Heart right ventricle (tissue), 16 donors: Measurements from ENCODE around the gene DLG5. TPM values are rescaled to one million over a fixed set of nuclear protein-coding genes. Genes with fewer than 3 reads are reported as not detected.

ENCODE experiments used
- ATAC-seq, 8 donors: fragments of 200-7000 bp; cut with Tn5 transposase; one replicate each; pipeline ENCODE4 v1.9.1; 2020; ENCODE audit warnings: mild to moderate bottlenecking in 8 of 8, moderate library complexity in 8 of 8, moderate number of reproducible peaks in 1 of 8
- DNase-seq, 2 donors: peaks; one replicate each; pipeline ENCODE4 v3.0.0-alpha.2; 2020
- H3K27ac ChIP-seq, 10 donors: fragments of 200-600 bp; sonication (generic) in 2 of 10; one replicate each; pipeline versions ENCODE4 v1.5.0 to v1.8.0; 2020 to 2022; ENCODE audit warnings: mild to moderate bottlenecking in 3 of 10
- H3K27me3 ChIP-seq, 7 donors: fragments of 200-600 bp; one replicate each; pipeline ENCODE4 v1.8.0; 2021 to 2022; ENCODE audit warnings: mild to moderate bottlenecking in 2 of 7
- H3K36me3 ChIP-seq, 9 donors: fragments of 200-600 bp; sonication (generic) in 1 of 9; one replicate each; pipeline versions ENCODE4 v1.5.0 to v1.8.0; 2020 to 2022; ENCODE audit warnings: mild to moderate bottlenecking in 2 of 9
- H3K4me1 ChIP-seq, 9 donors: fragments of 200-600 bp; sonication (generic) in 1 of 9; one replicate each; pipeline versions ENCODE4 v1.5.0 to v1.8.0; 2020 to 2022; ENCODE audit warnings: mild to moderate bottlenecking in 4 of 9
- H3K4me3 ChIP-seq, 10 donors: fragments of 200-600 bp; sonication (generic) in 2 of 10; one replicate each; pipeline versions ENCODE4 v1.5.0 to v1.8.0; 2020 to 2022; ENCODE audit warnings: mild to moderate bottlenecking in 7 of 10, moderate library complexity in 2 of 10
- H3K9me3 ChIP-seq, 11 donors: fragments of 200-600 bp in 10 of 11; sonication (generic) in 2 of 11; one replicate each; pipeline versions ENCODE4 v1.5.0 to v1.8.0; 2013 to 2022; ENCODE audit warnings: mild to moderate bottlenecking in 2 of 11, control low read depth in 1 of 11, moderate library complexity in 1 of 11
- CTCF ChIP-seq, 9 donors: fragments of 200-600 bp; sonication (generic) in 2 of 9; IDR thresholded peaks; one replicate each; pipeline versions ENCODE4 v1.5.0 to v1.8.0; 2021 to 2022; ENCODE audit warnings: antibody characterized with exemption in 9 of 9, mild to moderate bottlenecking in 5 of 9, moderate library complexity in 1 of 9
- WGBS, 2 donors: extraction: QIAGEN DNeasy Blood & Tissue Kit; methylation state at CpG; one replicate each; pipeline ENCODE4 v1.1.7; 2013; ENCODE audit warnings: inconsistent platforms in 1 of 2; 5-methylcytosine and 5-hydroxymethylcytosine counted together
- intact Hi-C, 10 donors: fragments of 100-400 bp; cut with DNase I; formaldehyde crosslinking; loops; one replicate each; pipeline versions ENCODE4 v1.11.1 to v1.14.2; 2022
- polyA plus RNA-seq, 2 donors: library from polyadenylated mRNA; stranded (reverse); fragments of 200-250 nt; gene quantifications; one replicate each; pipeline ENCODE4 v1.2.3, GENCODE V29; 2013
- total RNA-seq, 10 donors: library from RNA; stranded (reverse); fragmentation: NEBNext Ultra II Directional in 3 of 10; extraction: Animal tissue kit (Norgen Biotek cat#: 25700) in 3 of 10; gene quantifications; one replicate each; pipeline versions ENCODE4 v1.2.1 to v1.2.4, GENCODE V29; 2021 to 2023
- donor health status: Arrhythmogenic right ventricular cardiomyopathy.
- donor health status: ischemic (EF 13 %, LVEDD 7.1; RV severe dilation, severe dysfunction).
- donor health status: healthy with polysubstance abuse.
- donor health status: DM: no; HTN: yes; CAD: no.
- donor health status: DM: no; HTN: no; CAD: no.
- donor health status: ischemic (EF 25% LVEDD 6.9; RV normal size, moderate dysfunction).
- donor health status: ischemic (EF 25% LVEDD 5.7; RV mildly dilated, moderate dysfunction).
- donor health status: healthy.
- donor health status: DM: yes; HTN: yes; CAD: no.
- donor health status: Ischemic cardiomyopathy.
- donor health status: ischemic (EF 35%, LVEDD 5.7; RV mildly dilated, moderate dysfunction).
- donor health status: nonischemic (EF 11% LVEDD 7.7; RV severe dilation, severe dysfunction).
- donor health status: DM: yes; HTN: yes; CAD: no.
- donor health status: PGD.
- donor health status: ischemic (EF 29% LVEDD 5.4; RV normal size, mild dysfunction).
- donor health status: nonischemic (EF 23%, LVEDD 6.1; RV moderate dilation, normal function).

The DLG5 gene
- total and polyA plus RNA-seq, 12 donors = 5.0 to 14.1 (median 10.8) TPM

GRCh38 chr10:77946084-77946483 lies 19.5 kb upstream of the DLG5 start:
- no peak for TF ChIP-seq CTCF (IDR thresholded peaks at IDR 0.05)
- Histone ChIP-seq H3K4me1 (peaks cover 0 to 11% (median 0%) of the 10 kb centered on the region in 9 donors), H3K27ac (no peak overlapping the region), H3K9me3 (peaks cover 0 to 12% (median 7%) of the 10 kb centered on the region in 11 donors), H3K36me3 (no peaks in the 10 kb centered on the region), H3K4me3 (no peak overlapping the region), H3K27me3 (no peaks in the 10 kb centered on the region)
- DNase-seq = no peak
- WGBS, 2 donors = 42 to 50% methylated on average over 2 of the region's 2 CpGs
- intact Hi-C loops = no loop called here
- no peak for ATAC-seq

DNA sequence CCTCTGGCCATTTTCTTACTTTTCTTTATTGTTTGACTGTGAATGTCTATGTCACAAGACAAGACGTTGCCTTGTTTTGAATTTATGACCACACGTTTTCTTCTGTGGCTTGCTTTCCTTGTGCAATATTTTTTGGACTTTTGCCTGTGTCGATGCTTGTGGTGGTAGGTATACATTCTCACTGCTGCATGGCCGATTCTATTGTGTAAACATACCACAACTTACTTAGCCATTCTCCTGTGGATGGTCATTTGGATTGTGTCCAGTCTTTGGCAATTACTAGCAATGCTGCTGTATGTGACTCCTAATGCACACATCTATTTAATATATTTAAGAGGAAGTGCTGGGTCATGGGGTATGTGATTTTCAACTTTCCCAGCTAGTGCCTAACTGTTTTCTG lies 18.0 kb upstream of the DLG5 start:
- intact Hi-C loops = no loop called here
- Histone ChIP-seq H3K4me3 (no peak overlapping the region), H3K27me3 (no peaks in the 10 kb centered on the region), H3K36me3 (no peaks in the 10 kb centered on the region), H3K27ac (no peak overlapping the region), H3K9me3 (no peaks in the 10 kb centered on the region), H3K4me1 (peaks cover 0 to 16% (median 6%) of the 10 kb centered on the region in 9 donors)
- WGBS, 2 donors = 68 to 74% methylated on average over 4 of the region's 4 CpGs
- ATAC-seq = no peak
- no peak for TF ChIP-seq CTCF (IDR thresholded peaks at IDR 0.05)
- no peak for DNase-seq

GRCh38 chr10:77943121-77943901 lies 16.8 kb upstream of the DLG5 start:
- H3K4me3 ChIP-seq = no peak overlapping the region
- DNase-seq (no peak), ATAC-seq (peak in 6 of 8 donors; percentile 48 to 78 (median 65))
- TF ChIP-seq CTCF (IDR thresholded peaks at IDR 0.05) = no peak
- H3K36me3 ChIP-seq = no peaks in the 10 kb centered on the region
- intact Hi-C loops = no loop called here
- 56 to 58% methylated on average over 8 of the region's 8 CpGs for WGBS, 2 donors
- H3K4me1 ChIP-seq = peaks cover 0 to 20% (median 11%) of the 10 kb centered on the region in 9 donors
- H3K27me3 ChIP-seq = no peaks in the 10 kb centered on the region
- no peaks in the 10 kb centered on the region for H3K9me3 ChIP-seq
- H3K27ac ChIP-seq = no peak overlapping the region

DNA sequence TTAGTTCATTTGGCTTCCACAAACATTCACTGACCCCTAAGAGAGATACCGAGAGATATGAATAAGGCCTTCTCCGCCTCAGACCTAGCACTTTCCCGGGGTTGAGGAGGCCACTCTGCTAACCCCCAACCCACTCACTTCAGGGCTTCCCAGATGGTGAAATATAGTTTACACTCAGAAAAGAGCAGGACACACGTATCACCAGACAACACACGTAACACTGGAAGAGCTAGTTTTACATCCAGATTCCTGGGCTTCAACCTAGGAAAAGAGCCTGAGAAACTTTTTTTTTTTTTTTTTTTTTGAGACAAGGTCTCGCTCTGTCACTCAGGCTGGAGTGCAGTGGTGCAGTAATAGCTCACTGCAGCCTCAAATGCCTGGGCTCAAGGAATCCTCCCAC lies 15.2 kb upstream of the DLG5 start:
- no peak for TF ChIP-seq CTCF (IDR thresholded peaks at IDR 0.05)
- WGBS, 2 donors = 91 to 95% methylated on average over 6 of the region's 6 CpGs
- peaks cover 0 to 20% (median 11%) of the 10 kb centered on the region in 9 donors for H3K4me1 ChIP-seq
- no peaks in the 10 kb centered on the region for H3K9me3 ChIP-seq
- DNase-seq (no peak), ATAC-seq (no peak)
- no peaks in the 10 kb centered on the region for H3K27me3 ChIP-seq
- H3K36me3 ChIP-seq = no peaks in the 10 kb centered on the region
- intact Hi-C loops = no loop called here
- H3K27ac ChIP-seq = no peak overlapping the region
- H3K4me3 ChIP-seq = no peak overlapping the region
